HG03442 (cell line): ENCODE data around the gene AVPR2.

Experiments used
- ATAC-seq: cut with Tn5 transposase; IDR thresholded peaks from one replicate; pipeline ENCODE4 v1.9.1; 2021; ENCODE audit warnings: mild to moderate bottlenecking, moderate library complexity; ENCODE audit not compliant: unreplicated experiment

AVPR2 gene

DNA sequence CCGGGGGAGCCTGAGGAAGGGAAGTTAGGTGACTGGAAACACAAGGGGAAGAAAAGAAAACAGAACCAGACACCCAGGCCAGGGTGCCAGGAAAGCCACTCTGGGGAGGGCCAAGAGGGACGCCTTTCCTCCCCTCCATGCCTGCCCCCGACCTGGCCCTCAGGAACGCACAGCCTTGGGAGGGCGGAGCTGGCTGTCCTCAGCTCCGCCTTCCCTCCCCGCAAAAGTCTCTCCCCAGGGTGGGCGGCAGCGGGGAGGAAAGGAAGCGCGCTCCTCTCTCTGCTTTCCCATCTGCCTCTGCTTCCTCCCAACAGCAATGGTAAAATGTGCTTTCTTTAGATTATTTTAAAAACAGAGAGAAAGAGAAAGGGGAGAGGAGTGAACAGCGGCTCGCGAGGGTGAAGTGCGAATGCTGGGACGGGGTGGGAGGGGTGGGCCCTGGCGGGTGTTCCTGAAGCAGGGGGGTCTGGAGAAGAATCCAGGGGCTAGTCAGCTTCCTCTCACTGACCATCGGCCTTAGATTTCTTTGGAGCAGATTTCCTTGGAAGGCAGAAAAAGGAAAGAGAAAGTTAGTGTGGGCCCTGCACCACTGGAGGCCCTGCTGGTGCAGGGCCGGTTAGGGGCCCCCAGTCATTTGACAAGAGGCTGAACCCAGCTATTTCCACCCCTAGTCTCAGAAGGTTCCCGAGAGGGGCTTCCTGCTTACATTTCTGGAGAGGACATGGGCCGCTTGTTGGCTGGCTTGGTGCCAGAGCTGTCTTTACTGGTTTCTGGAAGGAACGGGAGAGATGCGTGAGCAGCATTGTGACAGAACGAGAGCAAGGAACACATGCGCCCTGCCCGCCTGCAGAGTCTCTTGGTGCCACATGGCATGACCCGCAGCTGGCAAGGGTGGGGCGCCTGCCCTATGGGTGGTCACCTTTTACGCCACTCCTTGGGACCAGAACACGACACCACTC, 44.7 kb downstream of the AVPR2 start:
- no peak for ATAC-seq

- no peak for ATAC-seq
Observed at GRCh38 chrX:153950127-153950526, 45.7 kb downstream of the AVPR2 start.

DNA sequence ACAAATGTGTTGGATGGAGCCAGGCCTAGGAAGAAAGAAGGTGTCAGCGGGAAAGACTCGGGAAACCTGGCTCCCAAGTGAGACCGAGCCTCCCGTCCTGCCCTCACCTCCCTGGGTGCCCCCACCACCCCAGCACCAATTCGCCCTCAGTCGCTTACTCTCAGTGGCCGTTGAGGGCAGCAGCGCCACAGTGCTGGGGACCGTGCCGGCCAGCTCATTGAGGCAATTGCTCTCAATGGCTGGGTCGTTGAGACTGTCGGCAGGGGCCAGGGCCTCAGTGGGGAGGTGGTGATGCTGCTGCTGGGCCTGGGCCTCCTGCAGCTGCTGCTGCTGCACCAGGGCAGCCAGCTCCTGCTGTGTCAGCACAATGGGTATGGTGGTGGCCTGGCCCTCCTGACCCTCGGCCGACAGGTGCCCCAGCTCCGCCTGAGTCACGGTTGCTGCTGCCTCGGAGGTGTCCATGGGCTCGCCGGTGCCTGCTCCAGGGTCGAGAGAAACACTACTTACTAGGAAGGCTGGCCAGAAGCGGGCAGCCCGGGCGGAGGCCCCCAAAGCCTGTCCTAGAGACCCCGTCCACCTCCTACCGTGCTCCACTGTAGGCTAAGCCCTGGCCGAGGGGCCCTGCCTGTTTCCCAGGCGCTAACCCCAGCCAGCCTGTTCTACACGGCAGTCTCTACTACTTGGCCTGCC, 47.4 kb downstream of the AVPR2 start:
- no peak for ATAC-seq

DNA sequence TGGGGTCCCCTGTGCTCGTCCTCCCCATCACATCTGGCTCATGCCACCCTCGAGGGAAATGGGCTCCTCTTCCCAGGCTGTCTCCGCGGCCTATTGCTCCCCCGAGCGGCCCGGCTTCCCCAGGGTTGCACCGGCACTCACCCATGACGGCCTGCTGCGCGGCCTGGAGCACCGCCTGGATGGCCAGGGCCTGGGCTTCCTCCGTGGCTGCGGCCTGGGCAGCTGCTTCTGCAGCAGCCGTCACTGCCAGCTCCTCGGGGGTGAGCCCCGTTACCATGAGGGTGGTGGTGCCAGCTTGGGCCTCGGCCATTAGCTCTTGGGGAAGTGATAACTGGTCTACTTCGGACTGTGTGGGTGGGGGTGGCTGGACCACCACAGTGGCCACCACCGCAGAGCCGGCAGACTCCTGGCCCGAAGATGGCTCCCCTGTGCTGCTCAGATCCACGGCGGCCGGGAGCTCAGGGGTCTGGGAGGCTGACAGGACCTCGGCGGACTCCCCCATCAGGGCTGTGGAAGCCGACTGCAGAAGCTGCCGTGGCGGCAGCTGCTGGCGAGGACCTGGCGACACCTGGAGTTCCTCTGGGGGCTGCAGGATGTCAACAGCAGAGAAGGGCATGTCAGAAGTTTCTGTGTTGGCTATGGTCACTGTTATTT, 48.0 kb downstream of the AVPR2 start:
- ATAC-seq = no peak

GRCh38 chrX:153953342-153953830, 48.9 kb downstream of the AVPR2 start:
- ATAC-seq = no peak

- no peak for ATAC-seq
Observed at GRCh38 chrX:153953892-153954557, 49.6 kb downstream of the AVPR2 start.

DNA sequence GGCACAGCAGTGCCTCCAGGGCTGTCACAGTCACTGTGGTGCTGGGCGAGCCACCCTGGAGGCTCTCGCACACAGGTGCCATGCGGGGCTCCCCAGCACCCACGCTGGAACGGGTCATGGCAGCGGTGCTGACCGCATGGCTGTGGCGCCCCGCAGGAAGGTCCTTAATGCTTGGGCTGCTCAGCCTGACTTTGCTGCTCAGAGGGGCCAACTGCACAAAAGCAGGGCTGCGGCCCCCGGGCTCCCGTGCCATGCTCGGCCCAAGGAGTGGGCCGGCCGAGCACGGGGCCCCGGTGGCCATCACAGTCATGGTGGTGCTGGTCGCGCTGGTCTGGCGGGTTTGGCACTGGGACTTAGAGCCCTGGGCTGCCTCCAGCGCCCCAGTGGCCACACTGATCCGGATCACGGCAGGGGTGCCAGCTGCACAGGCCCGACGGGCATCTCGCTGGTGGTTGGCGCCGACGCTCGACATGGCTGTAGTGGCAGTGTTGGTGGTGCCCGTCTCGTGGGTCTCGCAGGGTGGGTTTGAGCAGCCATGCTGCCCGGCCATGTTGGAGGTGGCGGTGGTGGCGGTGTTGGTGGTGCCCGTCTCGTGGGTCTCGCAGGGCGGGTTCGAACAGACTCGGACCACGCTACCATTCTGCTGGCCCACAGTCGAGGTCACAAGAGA, 50.2 kb downstream of the AVPR2 start:
- no peak for ATAC-seq

DNA sequence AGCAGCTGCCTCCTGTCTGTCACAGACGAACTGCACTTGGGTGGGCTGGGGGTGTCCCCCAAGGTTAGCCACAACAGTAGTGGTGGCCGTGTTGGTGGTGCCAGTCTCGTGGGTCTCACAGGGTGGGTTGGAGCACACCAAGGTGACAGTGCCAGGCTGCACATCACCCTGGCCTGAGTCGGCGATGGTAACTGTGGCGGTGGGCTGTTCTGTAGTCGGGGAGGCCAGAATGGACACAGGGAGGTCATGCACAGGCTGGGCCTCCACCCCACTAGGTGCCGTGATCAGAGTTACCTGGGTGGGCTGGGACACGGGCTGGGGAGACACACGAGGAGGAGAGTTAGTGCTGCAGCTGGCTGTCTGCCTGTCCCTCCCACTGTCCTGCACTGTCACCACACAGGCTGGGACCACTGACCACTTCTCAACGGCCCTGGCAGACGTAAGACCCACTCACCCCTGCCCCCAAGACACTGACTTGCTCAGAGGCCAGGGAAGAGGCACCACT, 50.8 kb downstream of the AVPR2 start:
- ATAC-seq = no peak

- no peak for ATAC-seq
Observed at GRCh38 chrX:153956044-153956907, 51.8 kb downstream of the AVPR2 start.
